Measurements from ENCODE around the gene MKRN2OS.

The MKRN2OS gene

GRCh38 chr3:12553921-12554391 lies 8.7 kb upstream of the MKRN2OS start:
- peaks cover 4% of the 10 kb centered on the region; the same call in 1 of the 2 replicates for H3K4me1 ChIP-seq (ENCODE audit: control insufficient read depth, insufficient read depth, low read length)
- CTCF ChIA-PET, result interaction anchor here (0.9 kb wide), 1 partner anchor 12 kb away, joined by 3 read pairs; no protein-coding TSS in a partner anchor
- H3K4me3 ChIP-seq (ENCODE audit: low read depth, low read length), result peak overlapping the region; percentile 51
- no peaks in the 10 kb centered on the region for H3K9me3 ChIP-seq (ENCODE audit: control insufficient read depth, insufficient read depth, low read depth, low read length)
- POLR2A ChIA-PET, result interaction anchor here (0.8 to 1.2 kb wide), 2 partner anchors 8 to 246 kb away, joined by 3 to 12 read pairs; partner anchors contain the start of gene MKRN2OS
- H3K36me3 ChIP-seq (ENCODE audit: control insufficient read depth in 2 of 2, insufficient read depth in 1 of 2, low read length in 2 of 2), result no peaks in the 10 kb centered on the region
- H3K27ac ChIP-seq (ENCODE audit: extremely low read depth, low read depth, low read length), result peak overlapping the region; percentile 77
- TF ChIP-seq KLF8 (tag by site-specific recombination; IDR thresholded peaks at IDR 0.05), result no peak
- no peak for TF ChIP-seq ZNF488 (tag by site-specific recombination; IDR thresholded peaks at IDR 0.05)
- TF ChIP-seq ZNF677 (tag by site-specific recombination; IDR thresholded peaks at IDR 0.05), result no peak
- no peak for TF ChIP-seq ZSCAN4 (tag by site-specific recombination; IDR thresholded peaks at IDR 0.05)
- no peak for TF ChIP-seq ZNF426 (tag by site-specific recombination; IDR thresholded peaks at IDR 0.05)
- TF ChIP-seq ZNF398 (tag by site-specific recombination; IDR thresholded peaks at IDR 0.05), result peak; percentile 21; the same call in 1 of the 2 replicates
- no peak for TF ChIP-seq ZNF692 (tag by site-specific recombination; IDR thresholded peaks at IDR 0.05)
- 0 out of 2 replicates have a peak, but pooled peaks have one; percentile 29 for TF ChIP-seq ZNF561 (tag by site-specific recombination; IDR thresholded peaks at IDR 0.05; ENCODE audit: borderline replicate concordance)
- TF ChIP-seq ZNF600 (tag by site-specific recombination; IDR thresholded peaks at IDR 0.05), result peak; percentile 58
- 0 out of 2 replicates have a peak, but pooled peaks have one; percentile 13 for TF ChIP-seq ZBTB8A (tag by site-specific recombination; IDR thresholded peaks at IDR 0.05)
- TF ChIP-seq SCRT1 (tag by site-specific recombination; IDR thresholded peaks at IDR 0.05; ENCODE audit: borderline replicate concordance), result no peak
- peak; percentile 48; the same call in 1 of the 2 replicates for TF ChIP-seq YY1 (tag by site-specific recombination; IDR thresholded peaks at IDR 0.05)
- TF ChIP-seq ZNF280C (tag by site-specific recombination; IDR thresholded peaks at IDR 0.05), result no peak
- no peak for TF ChIP-seq ZNF132 (tag by site-specific recombination; IDR thresholded peaks at IDR 0.05; ENCODE audit: borderline replicate concordance)
- no peak for TF ChIP-seq ATF2 (tag by site-specific recombination; IDR thresholded peaks at IDR 0.05; ENCODE audit: low read depth)
- TF ChIP-seq ZNF433 (tag by site-specific recombination; IDR thresholded peaks at IDR 0.05; ENCODE audit: low read depth), result no peak
- 0 out of 2 replicates have a peak, but pooled peaks have one; percentile 25 for TF ChIP-seq HIC1 (tag by site-specific recombination; IDR thresholded peaks at IDR 0.05)
- no peak for TF ChIP-seq ZNF658 (tag by site-specific recombination; IDR thresholded peaks at IDR 0.05)
- TF ChIP-seq ZNF768 (tag by site-specific recombination; IDR thresholded peaks at IDR 0.05), result no peak
- TF ChIP-seq ZNF112 (tag by site-specific recombination; IDR thresholded peaks at IDR 0.05), result no peak
- no peak for TF ChIP-seq ZNF221 (tag by site-specific recombination; IDR thresholded peaks at IDR 0.05; ENCODE audit: borderline replicate concordance)
- TF ChIP-seq ZNF248 (tag by site-specific recombination; IDR thresholded peaks at IDR 0.05), result no peak
- TF ChIP-seq ZNF777 (tag by site-specific recombination; IDR thresholded peaks at IDR 0.05; ENCODE audit: borderline replicate concordance), result no peak
- TF ChIP-seq ZNF645 (tag by site-specific recombination; IDR thresholded peaks at IDR 0.05), result no peak
- TF ChIP-seq ZNF548 (tag by site-specific recombination; IDR thresholded peaks at IDR 0.05), result no peak

Data from HEK293 (cell line).